Psoas muscle (tissue), 8 donors: ENCODE measurements around the gene SUPT5H. TPM values are rescaled to one million over a fixed set of nuclear protein-coding genes. Genes with fewer than 3 reads are reported as not detected.
"Not testable (repeated sequence)": the region's sequence is repeated elsewhere in the genome, so short reads cannot be mapped to it uniquely, and the experiment has no call there.

Experiments
- ATAC-seq, 4 donors: fragments of 200-7000 bp; cut with Tn5 transposase; one replicate each; pipeline ENCODE4 v1.9.1; 2020; ENCODE audit warnings: moderate library complexity in 3 of 4, mild to moderate bottlenecking in 2 of 4
- DNase-seq, 2 donors: peaks; one replicate each; pipeline ENCODE4 v3.0.0-alpha.2; 2020
- H3K27ac ChIP-seq: fragments of 200-600 bp; one replicate; pipeline ENCODE4 v1.8.0; 2022
- H3K27me3 ChIP-seq, 3 donors: fragments of 200-600 bp in 1 of 3; one replicate each; pipeline versions ENCODE4 v1.6.1 to v1.8.0; 2013 to 2022; ENCODE audit warnings: low read length in 2 of 3, mild to moderate bottlenecking in 2 of 3, moderate library complexity in 1 of 3; ENCODE audit not compliant: insufficient read depth in 3 of 3
- H3K36me3 ChIP-seq, 2 donors: fragments of 200-600 bp in 1 of 2; one replicate each; pipeline versions ENCODE4 v1.6.1 to v1.8.0; 2013 to 2022; ENCODE audit warnings: low read depth in 1 of 2, mild to moderate bottlenecking in 1 of 2, moderate library complexity in 1 of 2; ENCODE audit not compliant: insufficient read depth in 1 of 2
- H3K4me1 ChIP-seq: fragments of 200-600 bp; one replicate; pipeline ENCODE4 v1.8.0; 2022
- H3K4me3 ChIP-seq: fragments of 200-600 bp; one replicate; pipeline ENCODE4 v1.8.0; 2022; ENCODE audit warnings: mild to moderate bottlenecking
- H3K9me3 ChIP-seq: fragments of 200-600 bp; one replicate; pipeline ENCODE4 v1.8.0; 2022
- WGBS, 3 donors: extraction: QIAGEN DNeasy Blood & Tissue Kit; methylation state at CpG; one replicate each; pipeline versions ENCODE4 v1.1.6 to v1.1.7; 2013; 5-methylcytosine and 5-hydroxymethylcytosine counted together
- intact Hi-C, 2 donors: fragments of 100-400 bp; cut with DNase I; formaldehyde crosslinking; loops; one replicate each; pipeline versions ENCODE4 v1.11.0 to v1.14.2; 2022
- polyA plus RNA-seq, 3 donors: library from polyadenylated mRNA; stranded (reverse); fragments of 200-250 nt; gene quantifications; one replicate each; pipeline ENCODE4 v1.2.3, GENCODE V29; 2013
- total RNA-seq, 4 donors: library from RNA; stranded (reverse); fragmentation: NEBNext Ultra II Directional in 2 of 4; extraction: Animal tissue kit (Norgen Biotek cat#: 25700) in 2 of 4; gene quantifications; one replicate each; pipeline versions ENCODE4 v1.2.1 to v1.2.4, GENCODE V29; 2021 to 2023
- TF ChIP-seq, protein P1 (sequence below): fragments of 200-600 bp; IDR thresholded peaks from one replicate; pipeline ENCODE4 v1.8.0; 2022; ENCODE audit warnings: antibody characterized with exemption
- donor health status: healthy with polysubstance abuse.
- donor health status: DM: no; HTN: no; CAD: no; lungs with moderate emphysema.
- donor health status: Bipolar disorder and iron deficiency.
- donor health status: healthy.
- donor health status: DM: yes; HTN: yes; CAD: no.
- donor health status: DM: no; HTN: no; CAD: no.
- donor health status: DM: no; HTN: no; CAD: no.
- donor health status: DM: yes; HTN: yes; CAD: no.

Gene SUPT5H
- total and polyA plus RNA-seq, 7 donors = 60.7 to 97.1 (median 82.7) TPM

DNA sequence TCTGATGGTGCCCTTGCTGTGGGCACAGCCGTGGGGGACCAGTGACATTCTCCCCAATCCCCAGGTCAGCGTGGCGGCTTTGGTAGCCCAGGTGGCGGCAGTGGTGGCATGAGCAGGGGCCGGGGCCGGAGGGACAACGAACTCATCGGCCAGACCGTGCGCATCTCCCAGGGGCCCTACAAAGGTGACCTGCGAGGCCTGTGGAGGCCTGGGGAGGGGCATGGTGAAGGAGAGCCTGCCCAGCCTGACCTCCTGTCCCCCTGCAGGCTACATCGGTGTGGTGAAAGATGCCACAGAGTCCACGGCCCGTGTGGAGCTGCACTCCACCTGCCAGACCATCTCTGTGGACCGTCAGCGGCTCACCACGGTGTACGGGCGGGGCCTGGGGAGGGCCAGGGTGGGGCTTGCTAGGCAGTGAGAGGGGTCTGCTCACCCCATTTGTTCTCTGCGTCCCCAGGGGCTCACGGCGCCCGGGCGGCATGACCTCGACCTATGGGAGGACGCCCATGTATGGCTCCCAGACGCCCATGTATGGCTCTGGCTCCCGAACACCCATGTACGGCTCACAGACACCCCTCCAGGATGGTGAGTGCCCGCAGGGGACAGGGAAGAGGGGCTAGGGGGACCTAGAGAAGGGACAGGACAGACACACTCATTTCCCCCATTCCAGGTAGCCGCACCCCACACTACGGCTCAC is 27.5 kb downstream of the SUPT5H start:
- WGBS, 3 donors = 83 to 88% (median 88%) methylated on average over 28 to 32 of the region's 32 CpGs
- intact Hi-C loops = no loop called here
- H3K4me3 ChIP-seq = no peak overlapping the region
- peaks cover 14 to 95% of the 10 kb centered on the region in 2 donors for H3K36me3 ChIP-seq
- no peaks in the 10 kb centered on the region for H3K9me3 ChIP-seq
- H3K4me1 ChIP-seq = no peaks in the 10 kb centered on the region
- no peak for ATAC-seq
- H3K27me3 ChIP-seq = no peaks in the 10 kb centered on the region
- H3K27ac ChIP-seq = no peak overlapping the region
- peak in 1 of 2 donors; percentile 51 for DNase-seq
- TF ChIP-seq, protein P1, sequence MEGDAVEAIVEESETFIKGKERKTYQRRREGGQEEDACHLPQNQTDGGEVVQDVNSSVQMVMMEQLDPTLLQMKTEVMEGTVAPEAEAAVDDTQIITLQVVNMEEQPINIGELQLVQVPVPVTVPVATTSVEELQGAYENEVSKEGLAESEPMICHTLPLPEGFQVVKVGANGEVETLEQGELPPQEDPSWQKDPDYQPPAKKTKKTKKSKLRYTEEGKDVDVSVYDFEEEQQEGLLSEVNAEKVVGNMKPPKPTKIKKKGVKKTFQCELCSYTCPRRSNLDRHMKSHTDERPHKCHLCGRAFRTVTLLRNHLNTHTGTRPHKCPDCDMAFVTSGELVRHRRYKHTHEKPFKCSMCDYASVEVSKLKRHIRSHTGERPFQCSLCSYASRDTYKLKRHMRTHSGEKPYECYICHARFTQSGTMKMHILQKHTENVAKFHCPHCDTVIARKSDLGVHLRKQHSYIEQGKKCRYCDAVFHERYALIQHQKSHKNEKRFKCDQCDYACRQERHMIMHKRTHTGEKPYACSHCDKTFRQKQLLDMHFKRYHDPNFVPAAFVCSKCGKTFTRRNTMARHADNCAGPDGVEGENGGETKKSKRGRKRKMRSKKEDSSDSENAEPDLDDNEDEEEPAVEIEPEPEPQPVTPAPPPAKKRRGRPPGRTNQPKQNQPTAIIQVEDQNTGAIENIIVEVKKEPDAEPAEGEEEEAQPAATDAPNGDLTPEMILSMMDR = no peak

DNA sequence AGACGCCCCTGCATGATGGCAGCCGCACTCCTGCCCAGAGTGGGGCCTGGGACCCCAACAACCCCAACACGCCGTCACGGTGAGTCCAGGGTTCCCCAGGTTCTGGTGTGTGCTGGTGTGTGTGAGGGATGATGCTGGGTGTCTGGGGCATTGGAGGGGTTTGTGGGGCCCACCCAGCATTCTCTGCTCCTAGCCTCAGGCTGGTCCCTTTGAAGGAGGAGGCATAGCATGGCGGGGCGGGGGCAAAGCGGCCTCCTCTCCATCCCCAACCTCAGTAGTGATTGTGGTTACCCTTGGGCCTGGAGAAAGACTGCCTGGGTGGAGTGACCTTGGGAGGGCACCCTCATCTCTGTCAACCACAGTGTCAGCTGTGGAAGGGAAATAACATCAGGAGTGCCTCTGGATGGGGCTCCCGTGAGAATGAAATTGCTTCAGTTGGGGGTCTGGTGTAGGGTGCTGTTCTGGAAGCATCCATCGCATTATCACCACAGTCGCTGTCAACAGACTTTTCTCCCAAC is 28.1 kb downstream of the SUPT5H start:
- DNase-seq = peak in 1 of 2 donors; percentile 39
- WGBS, 3 donors = 83 to 90% (median 83%) methylated on average over 10 to 11 of the region's 11 CpGs
- Histone ChIP-seq H3K36me3 (peaks cover 12 to 89% of the 10 kb centered on the region in 2 donors), H3K27ac (no peak overlapping the region), H3K4me3 (no peak overlapping the region), H3K4me1 (no peaks in the 10 kb centered on the region), H3K9me3 (no peaks in the 10 kb centered on the region), H3K27me3 (no peaks in the 10 kb centered on the region)
- TF ChIP-seq, protein P1 = no peak
- no peak for ATAC-seq
- intact Hi-C loops = no loop called here

DNA sequence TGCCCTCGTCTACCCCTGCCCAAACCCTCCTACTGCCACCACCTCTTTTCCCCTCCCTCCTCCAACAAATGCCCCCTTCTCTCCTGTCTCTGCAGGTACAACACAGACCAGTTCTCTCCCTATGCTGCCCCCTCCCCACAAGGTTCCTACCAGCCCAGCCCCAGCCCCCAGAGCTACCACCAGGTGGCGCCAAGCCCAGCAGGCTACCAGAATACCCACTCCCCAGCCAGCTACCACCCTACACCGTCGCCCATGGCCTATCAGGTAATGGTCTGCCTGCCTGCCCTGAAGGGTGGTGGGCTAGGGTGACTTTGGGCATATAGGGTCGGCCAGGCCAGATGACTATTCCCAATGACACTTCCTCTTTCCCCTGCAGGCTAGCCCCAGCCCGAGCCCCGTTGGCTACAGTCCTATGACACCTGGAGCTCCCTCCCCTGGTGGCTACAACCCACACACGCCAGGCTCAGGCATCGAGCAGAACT is 28.8 kb downstream of the SUPT5H start:
- Histone ChIP-seq H3K4me3 (no peak overlapping the region), H3K27ac (no peak overlapping the region), H3K27me3 (no peaks in the 10 kb centered on the region), H3K36me3 (peaks cover 12 to 82% of the 10 kb centered on the region in 2 donors), H3K9me3 (no peaks in the 10 kb centered on the region), H3K4me1 (no peaks in the 10 kb centered on the region)
- TF ChIP-seq, protein P1 = peak; percentile 60
- 43 to 57% (median 48%) methylated on average over 9 of the region's 9 CpGs for WGBS, 3 donors
- intact Hi-C loops = loop anchor here (1.0 to 2.0 kb wide), 2 partner anchors 58 to 59 kb away; partner anchors contain the start of gene EID2B (in 2 of the 2)
- DNase-seq = peak; percentile 62 to 82
- peak; percentile 61 to 85 (median 72) for ATAC-seq

- no peak overlapping the region for H3K27ac ChIP-seq
- 95 to 100% (median 100%) methylated on average over 2 of the region's 2 CpGs for WGBS, 3 donors
- TF ChIP-seq, protein P1 = no peak
- no peak overlapping the region for H3K4me3 ChIP-seq
- peaks cover 3% of the 10 kb centered on the region for H3K4me1 ChIP-seq
- intact Hi-C loops = loop anchor here in 1 of 2 donors (2.0 kb wide), 1 partner anchor 57 kb away; the partner anchor contains the start of gene EID2B
- H3K36me3 ChIP-seq = peaks cover 9 to 66% of the 10 kb centered on the region in 2 donors
- DNase-seq (peak in 1 of 2 donors; percentile 32), ATAC-seq (no peak)
- H3K27me3 ChIP-seq = no peaks in the 10 kb centered on the region
- H3K9me3 ChIP-seq = no peaks in the 10 kb centered on the region
These were observed 30.4 kb downstream of the SUPT5H start for GRCh38 chr19:39475748-39476147.

- intact Hi-C loops, H3K4me3 ChIP-seq, ATAC-seq, H3K27ac ChIP-seq, H3K9me3 ChIP-seq, DNase-seq, H3K27me3 ChIP-seq: not testable (repeated sequence)
- Histone ChIP-seq H3K4me1 (peaks cover 10% of the 10 kb centered on the region), H3K36me3 (peaks cover 0 to 48% of the 10 kb centered on the region in 2 donors)
- 79 to 85% (median 81%) methylated on average over 11 of the region's 11 CpGs for WGBS, 3 donors
These were observed 34.0 kb downstream of the SUPT5H start for GRCh38 chr19:39479319-39479801.
